GOT3 (cell line): ENCODE results near the gene GPR26.
"Not testable (repeated sequence)": the region's sequence is repeated elsewhere in the genome, so short reads cannot be mapped to it uniquely, and the experiment has no call there.

ENCODE experiments used
- DNase-seq: peaks from one replicate; lab custom pipeline; 2025; ENCODE audit warnings: mixed read lengths; lab: John Stamatoyannopoulos, UW

Gene GPR26

GRCh38 chr10:123715546-123715945 is 49.4 kb downstream of the GPR26 start:
- no peak for DNase-seq

- DNase-seq: no peak
Observed at GRCh38 chr10:123717336-123717735, 51.2 kb downstream of the GPR26 start.

GRCh38 chr10:123718544-123719060 is 52.4 kb downstream of the GPR26 start:
- no peak for DNase-seq

GRCh38 chr10:123720536-123720935 is 54.4 kb downstream of the GPR26 start:
- no peak for DNase-seq

GRCh38 chr10:123721441-123722049 is 55.4 kb downstream of the GPR26 start:
- DNase-seq: no peak

- DNase-seq: no peak
Observed at GRCh38 chr10:123722351-123722750, 56.2 kb downstream of the GPR26 start.

- DNase-seq: no peak
Observed at GRCh38 chr10:123724747-123725146, 58.6 kb downstream of the GPR26 start.

- no peak for DNase-seq
Observed at GRCh38 chr10:123726381-123726780, 60.2 kb downstream of the GPR26 start.

GRCh38 chr10:123726836-123727235 is 60.7 kb downstream of the GPR26 start:
- DNase-seq: no peak

- DNase-seq: no peak
Observed at GRCh38 chr10:123729523-123729922, 63.4 kb downstream of the GPR26 start.

GRCh38 chr10:123736917-123737316 is 70.8 kb downstream of the GPR26 start:
- not testable (repeated sequence) for DNase-seq

GRCh38 chr10:123741146-123741545 is 75.0 kb downstream of the GPR26 start:
- no peak for DNase-seq

- no peak for DNase-seq
Observed at GRCh38 chr10:123741711-123742110, 75.6 kb downstream of the GPR26 start.

GRCh38 chr10:123742751-123743440 is 76.7 kb downstream of the GPR26 start:
- DNase-seq: no peak

GRCh38 chr10:123743441-123744223 is 77.5 kb downstream of the GPR26 start:
- no peak for DNase-seq

GRCh38 chr10:123744224-123744536 is 78.0 kb downstream of the GPR26 start:
- DNase-seq: no peak
